ENCODE results near the gene PPP1R8. TPM values are rescaled to one million over a fixed set of nuclear protein-coding genes. Genes with fewer than 3 reads are reported as not detected.

Gene PPP1R8
- total and polyA plus RNA-seq, 2 experiments from 2014 or later, result 13.4 to 50.5 TPM

GRCh38 chr1:27811741-27812500 is 18.7 kb upstream of the PPP1R8 start:
- H3K36me3 Mint-ChIP-seq (ENCODE audit: low read depth), result no peaks in the 10 kb centered on the region
- Histone ChIP-seq H3K4me2 (no peak overlapping the region), H3K4me1 (ENCODE audit: insufficient read depth) (peaks cover 6% of the 10 kb centered on the region), H2AFZ (no peak overlapping the region), H3F3A (replicated peaks; ENCODE audit: low read depth) (no peaks in the 10 kb centered on the region), H3K9me2 (ENCODE audit: insufficient read depth) (no peaks in the 10 kb centered on the region), H4K20me1 (replicated peaks; ENCODE audit: insufficient read depth) (no peaks in the 10 kb centered on the region), H3K27ac (ENCODE audit: low read depth) (no peak overlapping the region), H3K36me3 (ENCODE audit: insufficient read depth) (no peaks in the 10 kb centered on the region), H3K27me3 (ENCODE audit: insufficient read depth) (no peaks in the 10 kb centered on the region), H3K79me2 (replicated peaks; ENCODE audit: insufficient read depth) (no peaks in the 10 kb centered on the region), H3K4me3 (no peak overlapping the region)
- H3K27ac Mint-ChIP-seq, result peak overlapping the region; percentile 42; the same call in 1 of the 2 replicates
- DNase-seq (ENCODE audit: low spot score), result no peak
- H3K4me1 Mint-ChIP-seq, result peaks cover 9% of the 10 kb centered on the region
- no peak overlapping the region for H3K4me3 Mint-ChIP-seq
- H3K27me3 Mint-ChIP-seq (ENCODE audit: insufficient read depth, low read depth, poor library complexity), result no peaks in the 10 kb centered on the region
- TF ChIP-seq EZH2phosphoT487 (IDR thresholded peaks at IDR 0.05; ENCODE audit: unreplicated experiment) (no peak), CREB1 (CRISPR knock-in tag; IDR thresholded peaks at IDR 0.05; ENCODE audit: low read depth) (no peak), JUNB (IDR thresholded peaks at IDR 0.05; ENCODE audit: unreplicated experiment) (no peak)
- ATAC-seq, result no peak
- no peaks in the 10 kb centered on the region for H3K9me3 Mint-ChIP-seq

- Mint-ChIP-seq H3K36me3 (ENCODE audit: low read depth) (no peaks in the 10 kb centered on the region), H3K27ac (no peak overlapping the region)
- H3K27ac ChIP-seq (ENCODE audit: low read depth), result no peak overlapping the region
- TF ChIP-seq NANOG (IDR thresholded peaks at IDR 0.05; ENCODE audit: borderline replicate concordance) (no peak), REST (IDR thresholded peaks at IDR 0.05; ENCODE audit: unreplicated experiment) (no peak), JUNB (IDR thresholded peaks at IDR 0.05; ENCODE audit: unreplicated experiment) (no peak), ZNF331 (CRISPR knock-in tag; IDR thresholded peaks at IDR 0.05; ENCODE audit: low read depth) (no peak), ETS1 (IDR thresholded peaks at IDR 0.05) (no peak), EZH2phosphoT487 (IDR thresholded peaks at IDR 0.05; ENCODE audit: unreplicated experiment) (no peak), STAT1 (IDR thresholded peaks at IDR 0.05; ENCODE audit: unreplicated experiment) (no peak), POLR2AphosphoS5 (IDR thresholded peaks at IDR 0.05; ENCODE audit: low read depth) (no peak), CREB1 (CRISPR knock-in tag; IDR thresholded peaks at IDR 0.05; ENCODE audit: low read depth) (no peak), ZNF114 (CRISPR knock-in tag; IDR thresholded peaks at IDR 0.05) (no peak), CTCF (conservative IDR thresholded peaks at IDR 0.05; ENCODE audit: low read depth in 2 of 2) (no peak)
Observed at GRCh38 chr1:27816921-27817630, 13.5 kb upstream of the PPP1R8 start.

More at GRCh38 chr1:27816921-27817630, 13.5 kb upstream of the PPP1R8 start:
- H3F3A ChIP-seq (replicated peaks; ENCODE audit: low read depth), result no peaks in the 10 kb centered on the region
- DNase-seq (ENCODE audit: low spot score), result peak; percentile 20
- no peak overlapping the region for H3K4me3 ChIP-seq
- no peaks in the 10 kb centered on the region for H3K79me2 ChIP-seq (replicated peaks; ENCODE audit: insufficient read depth)
- no peaks in the 10 kb centered on the region for H4K20me1 ChIP-seq (replicated peaks; ENCODE audit: insufficient read depth)
- Mint-ChIP-seq H3K9me3 (no peaks in the 10 kb centered on the region), H3K4me1 (no peaks in the 10 kb centered on the region), H3K4me3 (no peak overlapping the region), H3K27me3 (ENCODE audit: insufficient read depth, low read depth, poor library complexity) (no peaks in the 10 kb centered on the region)
- H3K4me2 ChIP-seq, result no peak overlapping the region
- no peak for ATAC-seq
- H2AFZ ChIP-seq, result no peak overlapping the region
- H3K4me1 ChIP-seq (ENCODE audit: insufficient read depth), result no peaks in the 10 kb centered on the region
- no peaks in the 10 kb centered on the region for H3K27me3 ChIP-seq (ENCODE audit: insufficient read depth)
- H3K9me2 ChIP-seq (ENCODE audit: insufficient read depth), result no peaks in the 10 kb centered on the region
- 0 out of 2 replicates have a peak, but pooled peaks cover 7% of the 10 kb centered on the region for H3K36me3 ChIP-seq (ENCODE audit: insufficient read depth)
